ENCODE data around the gene KCTD8.

The KCTD8 gene

GRCh38 chr4:44448521-44449461, at the start of gene KCTD8:
Gene KCTD8 (minus strand): TSS chr4:44448809.
- peak; percentile 84 for DNase-seq (ENCODE audit: low spot score)

- DNase-seq (ENCODE audit: low spot score): no peak
These were observed 46.4 kb upstream of the KCTD8 start for GRCh38 chr4:44494810-44495701.

DNA sequence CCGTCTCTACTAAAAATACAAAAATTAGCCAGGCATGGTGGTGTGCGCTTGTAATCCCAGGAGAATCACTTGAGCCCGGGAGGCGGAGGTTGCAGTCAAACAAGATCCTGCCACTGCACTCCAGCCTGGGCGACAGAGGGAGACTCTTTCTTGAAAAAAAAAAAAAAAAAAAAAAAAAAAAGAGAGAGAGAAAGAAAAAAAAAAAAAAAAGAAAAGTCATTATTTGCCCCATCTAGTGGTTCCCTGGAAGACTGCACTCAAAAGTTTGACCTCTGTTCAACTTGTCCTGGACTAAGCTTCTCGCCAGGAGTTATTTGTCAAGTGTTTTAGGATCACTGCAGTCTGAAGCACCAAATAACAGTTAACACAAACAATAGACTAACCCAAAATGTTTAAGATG, 45.3 kb upstream of the KCTD8 start:
- DNase-seq (ENCODE audit: low spot score): peak; percentile 24

DNA sequence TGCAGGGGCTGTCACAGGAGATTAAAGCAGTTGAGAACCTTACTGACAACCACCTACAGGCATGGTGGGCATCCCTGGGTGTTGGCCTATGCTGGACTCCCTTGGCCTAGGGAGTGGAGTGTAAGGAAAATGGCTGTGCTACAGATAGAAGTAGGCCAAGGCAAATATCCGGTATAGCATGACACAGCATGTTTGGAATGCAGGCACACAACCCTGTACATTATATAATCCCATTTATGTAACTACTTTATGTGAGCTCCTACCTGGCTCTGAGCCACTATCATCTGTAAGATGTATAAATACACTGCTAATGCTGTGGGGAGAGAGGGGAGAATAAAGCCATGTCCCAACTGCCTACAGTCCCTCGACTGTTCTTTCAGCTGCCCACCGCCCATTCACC, 38.7 kb upstream of the KCTD8 start:
- no peak for DNase-seq (ENCODE audit: low spot score)

GRCh38 chr4:44479731-44480130, 31.1 kb upstream of the KCTD8 start:
- DNase-seq (ENCODE audit: low spot score): no peak

- no peak for DNase-seq (ENCODE audit: low spot score)
These were observed 13.7 kb upstream of the KCTD8 start for GRCh38 chr4:44462259-44462658.

DNA sequence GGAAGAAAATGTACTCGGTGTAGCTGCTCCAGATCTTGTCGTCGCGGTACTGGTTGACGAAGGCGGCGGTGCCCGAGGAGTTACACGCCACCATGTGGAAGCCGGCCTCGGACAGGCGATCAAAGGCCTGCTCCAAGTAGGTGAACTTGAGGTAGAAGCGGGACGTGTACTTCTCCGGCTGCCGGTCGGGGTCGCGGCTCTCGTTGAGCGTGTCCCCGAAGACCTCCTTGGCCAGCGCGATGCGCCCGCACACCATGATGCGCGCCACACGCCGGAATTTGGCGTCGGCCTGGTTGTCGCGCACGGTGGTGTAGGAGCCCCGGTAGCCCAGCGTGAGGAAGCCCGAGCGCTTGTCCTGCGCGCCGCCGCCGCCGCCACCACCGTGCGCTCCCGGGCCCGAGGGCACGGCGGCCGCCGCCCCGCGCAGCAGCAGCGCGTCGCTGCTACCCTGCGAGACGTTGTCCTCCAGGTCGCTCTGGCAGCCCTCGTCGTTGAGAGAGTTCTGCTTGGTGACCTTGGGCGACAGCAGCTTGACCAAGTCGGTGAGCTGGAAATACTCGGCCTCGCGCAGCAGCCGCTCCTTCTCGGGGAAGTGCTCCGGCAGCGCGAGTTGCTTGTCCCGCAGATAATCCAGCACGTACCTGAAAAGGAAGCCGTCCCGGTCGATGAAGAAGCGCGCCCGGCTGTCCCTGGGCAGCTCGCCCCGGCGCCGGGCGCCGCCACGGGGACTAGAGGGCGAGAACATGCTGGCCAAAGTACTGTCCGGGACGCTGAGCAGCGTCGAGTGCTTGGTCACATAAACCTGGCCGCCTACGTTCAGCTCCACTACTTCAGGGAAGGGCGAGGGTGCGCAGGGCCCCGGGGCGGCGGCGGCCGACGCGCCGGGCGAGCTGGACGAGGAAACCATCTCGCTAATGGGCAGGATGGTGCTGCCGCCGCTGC, 775 bp downstream of the KCTD8 start:
- DNase-seq (ENCODE audit: low spot score): peak; percentile 14

DNA sequence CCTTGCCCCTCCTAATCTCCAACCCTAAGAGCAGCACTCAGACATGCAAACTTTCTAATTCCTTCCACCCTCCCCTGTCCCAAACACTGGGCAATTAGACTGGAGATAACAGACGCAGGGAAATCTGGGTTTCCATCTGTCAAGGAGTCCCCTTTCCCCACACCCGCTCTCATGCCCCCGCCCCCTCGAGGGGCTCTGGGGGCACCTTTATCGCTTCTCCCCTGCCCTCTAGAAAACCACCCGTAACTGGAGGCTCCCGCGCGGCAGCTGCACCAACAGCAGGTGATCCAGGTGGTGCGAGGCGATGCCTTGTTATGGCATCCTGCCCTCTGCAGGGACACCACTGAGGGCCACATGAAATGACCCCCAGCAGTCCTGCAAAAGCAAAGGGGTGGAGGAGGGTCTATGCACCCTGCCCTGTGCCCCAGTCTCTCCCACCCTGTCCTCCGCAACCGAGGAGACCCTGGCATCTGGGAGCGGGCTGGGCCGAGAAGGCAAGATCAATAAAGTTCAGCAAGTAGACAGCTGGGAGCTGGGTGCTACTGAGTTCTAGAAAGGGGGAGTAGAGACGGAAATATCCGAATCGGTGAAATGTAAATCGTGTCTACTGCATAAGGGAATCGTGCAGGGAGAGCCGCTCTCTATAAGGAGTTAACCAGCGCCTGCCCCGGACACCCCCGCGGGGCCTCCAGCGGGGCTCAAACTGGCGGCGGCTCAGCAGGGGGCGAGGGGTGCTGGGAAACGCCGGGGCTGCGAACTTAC, 1.6 kb downstream of the KCTD8 start:
- peak; percentile 5 for DNase-seq (ENCODE audit: low spot score)

GRCh38 chr4:44446191-44446590, 2.4 kb downstream of the KCTD8 start:
- no peak for DNase-seq (ENCODE audit: low spot score)

- DNase-seq (ENCODE audit: low spot score): no peak
These were observed 9.9 kb downstream of the KCTD8 start for GRCh38 chr4:44438687-44439086.

DNA sequence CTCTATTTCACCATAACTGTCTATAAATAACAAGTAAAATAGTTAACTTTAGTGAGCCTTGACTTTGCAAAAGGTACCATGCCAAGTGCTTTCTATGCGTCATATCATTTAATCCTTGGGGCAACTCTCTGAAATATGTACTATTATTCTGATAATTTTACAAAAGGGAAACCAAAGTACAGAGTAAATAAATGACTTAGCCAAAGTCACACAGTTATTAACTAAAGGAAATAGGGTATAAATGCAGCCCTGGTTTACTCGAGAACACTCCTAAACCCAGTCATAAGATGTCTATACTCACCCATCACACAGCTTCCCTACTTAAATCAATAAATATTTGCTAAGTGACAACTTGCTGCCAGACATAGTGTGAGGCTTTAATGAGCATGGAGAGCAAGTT, 14.4 kb downstream of the KCTD8 start:
- no peak for DNase-seq (ENCODE audit: low spot score)

GRCh38 chr4:44425614-44426208, 22.9 kb downstream of the KCTD8 start:
- no peak for DNase-seq (ENCODE audit: low spot score)

- no peak for DNase-seq (ENCODE audit: low spot score)
These were observed 25.7 kb downstream of the KCTD8 start for GRCh38 chr4:44422912-44423311.

DNA sequence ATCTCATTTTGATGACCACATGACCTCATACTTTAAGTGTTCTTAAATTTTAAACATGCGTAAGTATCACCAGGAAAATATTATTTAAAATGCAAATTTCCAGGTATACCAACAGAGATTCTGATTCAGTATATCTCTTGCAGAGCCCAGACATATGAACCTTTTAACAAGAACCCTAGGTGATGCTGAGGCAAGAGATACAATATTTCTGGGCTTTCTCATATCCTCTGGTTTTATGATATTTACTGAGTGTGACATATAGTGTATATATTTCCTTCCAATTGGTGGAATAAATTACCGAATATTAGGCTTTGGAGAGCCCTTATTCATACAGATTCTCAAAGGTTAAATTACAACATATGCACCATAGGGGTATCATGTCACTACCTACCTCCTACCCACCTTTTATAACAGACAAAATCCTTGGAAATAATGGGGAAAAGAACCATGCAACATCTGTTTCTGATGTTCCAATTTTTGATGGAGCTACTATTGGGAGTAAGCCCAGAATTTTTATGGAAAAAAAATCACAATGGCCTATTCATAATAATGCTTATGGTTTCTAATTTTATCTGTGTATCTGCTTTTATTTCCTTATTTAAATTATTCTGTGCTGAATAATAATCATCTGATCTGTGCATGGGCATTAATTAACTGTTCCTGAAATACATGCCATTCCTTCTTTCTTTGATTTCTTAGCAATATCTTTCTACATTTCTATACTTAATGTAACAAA, 27.1 kb downstream of the KCTD8 start:
- no peak for DNase-seq (ENCODE audit: low spot score)

GRCh38 chr4:44415251-44415650, 33.4 kb downstream of the KCTD8 start:
- DNase-seq (ENCODE audit: low spot score): no peak

GRCh38 chr4:44368413-44369167, 80.0 kb downstream of the KCTD8 start:
- DNase-seq (ENCODE audit: low spot score): no peak

DNA sequence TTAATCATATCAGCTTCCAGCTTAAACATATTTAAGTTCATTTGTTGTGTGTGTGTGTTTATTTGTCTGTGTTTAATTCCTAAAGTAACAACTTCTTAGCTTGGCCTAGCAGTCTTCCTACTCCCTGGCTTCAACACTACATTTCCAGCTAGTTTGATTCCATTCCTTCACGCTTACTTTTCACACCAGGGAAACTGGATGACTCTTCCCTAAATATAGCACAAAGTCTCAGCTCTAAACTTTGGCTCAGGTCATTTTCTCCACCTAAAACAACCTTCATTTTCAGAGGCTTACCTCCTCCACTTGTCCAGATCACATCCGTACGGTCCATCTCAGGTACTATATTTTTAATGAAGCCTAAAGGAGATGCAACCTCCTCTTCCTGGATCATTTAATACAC, 94.4 kb downstream of the KCTD8 start:
- no peak for DNase-seq (ENCODE audit: low spot score)

- DNase-seq (ENCODE audit: low spot score): no peak
These were observed 97.5 kb downstream of the KCTD8 start for GRCh38 chr4:44351069-44351468.

GRCh38 chr4:44342800-44343199, 105.8 kb downstream of the KCTD8 start:
- DNase-seq (ENCODE audit: low spot score): no peak
